ENCODE data around the gene CER1. TPM values are rescaled to one million over a fixed set of nuclear protein-coding genes. Genes with fewer than 3 reads are reported as not detected.

The CER1 gene
- polyA plus RNA-seq, 1 donor from 2014 or later: not detected

- Histone ChIP-seq H3K4me3 (ENCODE audit: low read length) (no peak overlapping the region), H3F3A (ENCODE audit: insufficient read depth, low read length, poor library complexity, severe bottlenecking) (no peaks in the 10 kb centered on the region), H3K27ac (ENCODE audit: low read length) (no peak overlapping the region), H3K4me2 (ENCODE audit: low read length) (no peak overlapping the region), H3K36me3 (ENCODE audit: insufficient read depth, low read length) (no peaks in the 10 kb centered on the region), H4K20me1 (ENCODE audit: insufficient read depth) (no peaks in the 10 kb centered on the region), H3K9me2 (ENCODE audit: insufficient read depth, low read length) (no peaks in the 10 kb centered on the region), H3K9ac (ENCODE audit: low read length) (no peak overlapping the region), H3K79me2 (replicated peaks; ENCODE audit: insufficient read depth, low read length) (no peaks in the 10 kb centered on the region), H2AFZ (ENCODE audit: low read depth, low read length) (no peak overlapping the region), H3K9me3 (ENCODE audit: low read length) (no peaks in the 10 kb centered on the region), H3K27me3 (ENCODE audit: insufficient read depth, low read depth, low read length) (peaks cover 22% of the 10 kb centered on the region)
- no peak for TF ChIP-seq POLR2AphosphoS5 (IDR thresholded peaks at IDR 0.05)
- peak; percentile 48 for TF ChIP-seq REST (IDR thresholded peaks at IDR 0.05; ENCODE audit: borderline replicate concordance)
These were observed 768 bp upstream of the CER1 start for GRCh38 chr9:14723301-14723700.

- Histone ChIP-seq H3F3A (ENCODE audit: insufficient read depth, low read length, poor library complexity, severe bottlenecking) (no peaks in the 10 kb centered on the region), H3K27me3 (ENCODE audit: insufficient read depth, low read depth, low read length) (peaks cover 16% of the 10 kb centered on the region), H3K4me3 (ENCODE audit: low read length) (no peak overlapping the region), H3K9ac (ENCODE audit: low read length) (no peak overlapping the region), H3K79me2 (replicated peaks; ENCODE audit: insufficient read depth, low read length) (no peaks in the 10 kb centered on the region), H3K36me3 (ENCODE audit: insufficient read depth, low read length) (no peaks in the 10 kb centered on the region), H2AFZ (ENCODE audit: low read depth, low read length) (no peak overlapping the region), H4K20me1 (ENCODE audit: insufficient read depth) (no peaks in the 10 kb centered on the region), H3K4me2 (ENCODE audit: low read length) (no peak overlapping the region), H3K27ac (ENCODE audit: low read length) (no peak overlapping the region), H3K9me3 (ENCODE audit: low read length) (no peaks in the 10 kb centered on the region), H3K9me2 (ENCODE audit: insufficient read depth, low read length) (no peaks in the 10 kb centered on the region)
- TF ChIP-seq REST (IDR thresholded peaks at IDR 0.05; ENCODE audit: borderline replicate concordance) (no peak), RAD21 (conservative IDR thresholded peaks at IDR 0.05) (no peak), POLR2AphosphoS5 (IDR thresholded peaks at IDR 0.05) (no peak), MXI1 (conservative IDR thresholded peaks at IDR 0.05; ENCODE audit: poor library complexity, severe bottlenecking) (no peak), EP300 (conservative IDR thresholded peaks at IDR 0.05; ENCODE audit: poor library complexity, severe bottlenecking) (no peak), CTCF (IDR thresholded peaks at IDR 0.05; ENCODE audit: poor library complexity, severe bottlenecking) (no peak), SMC3 (conservative IDR thresholded peaks at IDR 0.05; ENCODE audit: poor library complexity) (no peak), EZH2 (IDR thresholded peaks at IDR 0.05; ENCODE audit: borderline replicate concordance, insufficient read depth, low read length, poor library complexity, severe bottlenecking) (no peak), TAF1 (IDR thresholded peaks at IDR 0.05; ENCODE audit: low read depth) (no peak)
These were observed 3.2 kb downstream of the CER1 start for GRCh38 chr9:14719231-14719923.
